ENCODE measurements around the gene POLR3A.
"Not testable (repeated sequence)": the region's sequence is repeated elsewhere in the genome, so short reads cannot be mapped to it uniquely, and the experiment has no call there.

- not testable (repeated sequence) for TF ChIP-seq POLR2A (IDR thresholded peaks at IDR 0.05)
- TF ChIP-seq, protein P1, sequence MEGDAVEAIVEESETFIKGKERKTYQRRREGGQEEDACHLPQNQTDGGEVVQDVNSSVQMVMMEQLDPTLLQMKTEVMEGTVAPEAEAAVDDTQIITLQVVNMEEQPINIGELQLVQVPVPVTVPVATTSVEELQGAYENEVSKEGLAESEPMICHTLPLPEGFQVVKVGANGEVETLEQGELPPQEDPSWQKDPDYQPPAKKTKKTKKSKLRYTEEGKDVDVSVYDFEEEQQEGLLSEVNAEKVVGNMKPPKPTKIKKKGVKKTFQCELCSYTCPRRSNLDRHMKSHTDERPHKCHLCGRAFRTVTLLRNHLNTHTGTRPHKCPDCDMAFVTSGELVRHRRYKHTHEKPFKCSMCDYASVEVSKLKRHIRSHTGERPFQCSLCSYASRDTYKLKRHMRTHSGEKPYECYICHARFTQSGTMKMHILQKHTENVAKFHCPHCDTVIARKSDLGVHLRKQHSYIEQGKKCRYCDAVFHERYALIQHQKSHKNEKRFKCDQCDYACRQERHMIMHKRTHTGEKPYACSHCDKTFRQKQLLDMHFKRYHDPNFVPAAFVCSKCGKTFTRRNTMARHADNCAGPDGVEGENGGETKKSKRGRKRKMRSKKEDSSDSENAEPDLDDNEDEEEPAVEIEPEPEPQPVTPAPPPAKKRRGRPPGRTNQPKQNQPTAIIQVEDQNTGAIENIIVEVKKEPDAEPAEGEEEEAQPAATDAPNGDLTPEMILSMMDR (IDR thresholded peaks at IDR 0.05): not testable (repeated sequence)
Observed at GRCh38 chr10:77998780-77999179, 30.5 kb downstream of the POLR3A start.
